ENCODE results near the gene TRAPPC12.
"Not testable (repeated sequence)": the region's sequence is repeated elsewhere in the genome, so short reads cannot be mapped to it uniquely, and the experiment has no call there.

Gene TRAPPC12

DNA sequence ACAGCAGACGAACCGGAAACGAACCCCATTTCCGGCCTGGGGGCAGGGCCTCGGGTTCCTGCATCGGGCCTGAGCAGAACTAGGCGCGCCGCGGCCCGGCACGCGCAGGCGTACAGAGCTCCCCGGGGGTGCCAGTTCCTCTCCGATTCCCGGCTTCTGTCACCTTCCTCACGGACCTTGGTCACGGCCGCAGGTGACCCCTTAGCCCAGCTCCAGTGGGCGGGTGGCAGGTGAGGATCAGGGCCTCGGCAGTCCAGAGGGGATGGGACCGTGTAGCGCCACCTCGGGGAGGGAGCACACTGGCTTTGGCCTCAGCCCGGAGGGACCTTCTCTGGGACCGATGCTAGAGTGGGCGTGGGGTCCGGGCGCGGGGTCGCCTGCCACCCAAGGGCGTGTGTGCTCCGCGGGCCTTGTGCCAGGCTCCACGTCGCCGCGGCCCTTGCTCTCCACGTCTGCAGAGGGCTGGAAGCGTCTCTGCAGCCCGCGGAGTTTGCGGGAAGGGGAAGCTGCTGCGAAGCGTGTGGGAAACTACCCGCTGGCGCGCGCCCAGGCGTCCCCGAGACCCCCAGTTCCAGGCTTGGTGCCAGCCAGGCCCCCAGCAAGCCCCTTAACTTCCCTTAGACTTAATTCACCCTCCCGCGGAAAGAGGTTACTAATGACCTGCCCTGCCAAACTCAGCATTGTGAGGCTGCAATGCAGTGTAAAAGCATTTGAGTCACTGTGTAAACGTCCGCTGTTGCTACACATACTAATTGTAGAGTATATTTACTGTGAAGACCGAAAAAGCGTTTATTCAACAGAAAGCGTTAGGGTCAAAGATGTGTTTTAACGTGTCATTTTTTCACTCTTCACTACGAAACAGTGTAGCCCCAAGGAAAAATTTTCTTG is at the start of gene TRAPPC12:
TRAPPC12 (plus strand) TSS at position 48 of the 888 bp plus-strand sequence. CDS start 7,930 bp downstream, outside the sequence.
- DNase-seq (ENCODE audit: low spot score), result peak; percentile 92

DNA sequence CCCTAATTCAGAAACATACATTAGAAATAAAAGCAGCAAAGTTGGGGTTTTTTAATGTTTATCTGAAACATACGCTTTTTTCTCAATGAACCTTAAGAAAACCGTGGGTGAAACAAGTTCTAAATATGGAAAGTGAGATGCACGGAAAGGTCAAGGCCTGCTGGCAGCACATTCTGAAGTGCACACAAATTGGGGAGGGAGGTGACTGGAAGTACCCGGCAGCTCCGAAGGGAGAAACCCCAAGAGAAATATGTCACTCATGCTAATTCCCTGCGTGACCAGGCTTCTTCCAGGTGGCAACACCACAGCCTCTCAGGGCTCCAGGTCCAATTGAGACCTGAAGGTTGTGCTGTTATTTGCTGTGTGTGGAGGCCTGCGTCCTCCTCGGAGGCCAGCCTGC is 47.4 kb upstream of the TRAPPC12 start:
- no peak for DNase-seq (ENCODE audit: low spot score)

DNA sequence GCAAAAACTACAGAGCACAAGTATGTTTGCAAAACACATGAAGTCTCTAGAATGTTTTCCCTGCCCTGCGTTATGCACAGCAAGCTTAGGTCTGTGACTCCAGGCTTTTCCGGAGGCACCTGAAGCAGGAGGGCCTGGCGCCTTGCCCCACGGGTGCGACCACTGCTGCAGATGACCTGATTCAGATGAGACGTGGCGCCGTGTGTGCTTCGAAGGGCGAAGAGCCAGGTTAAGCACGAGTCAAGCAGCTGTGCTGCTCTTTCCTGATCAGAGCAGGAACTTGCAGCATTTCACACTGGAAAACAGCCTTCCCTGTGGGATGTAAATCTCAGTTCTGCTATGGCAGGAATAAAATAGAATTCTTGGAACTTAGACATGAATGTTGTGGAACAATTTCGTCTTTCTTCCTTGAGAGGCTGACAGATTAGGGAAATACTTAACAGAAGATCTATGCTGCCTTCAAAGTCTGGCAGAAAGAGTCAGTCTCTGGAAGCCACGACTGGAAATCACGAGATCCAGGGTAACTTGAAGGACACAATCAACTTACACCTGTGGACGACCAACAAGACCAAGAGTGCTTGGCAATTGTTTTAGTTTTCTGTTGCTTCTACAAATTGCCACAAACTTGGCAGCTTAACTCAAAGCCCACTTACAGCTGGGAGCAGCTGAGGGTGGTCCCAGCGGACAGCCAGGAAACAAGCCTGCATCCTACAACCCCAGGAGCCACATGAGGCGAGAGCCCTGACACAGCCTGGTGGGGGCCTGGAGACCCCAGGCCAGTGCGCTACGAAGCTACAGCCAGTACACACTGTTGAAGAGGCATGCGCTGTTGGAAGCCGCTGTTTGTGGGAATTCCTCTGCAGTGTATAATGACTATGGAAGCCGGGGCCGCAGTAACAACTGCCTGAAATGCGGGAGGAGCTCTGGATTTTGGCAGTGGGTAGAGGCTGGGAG is 44.8 kb upstream of the TRAPPC12 start:
- no peak for DNase-seq (ENCODE audit: low spot score)

DNA sequence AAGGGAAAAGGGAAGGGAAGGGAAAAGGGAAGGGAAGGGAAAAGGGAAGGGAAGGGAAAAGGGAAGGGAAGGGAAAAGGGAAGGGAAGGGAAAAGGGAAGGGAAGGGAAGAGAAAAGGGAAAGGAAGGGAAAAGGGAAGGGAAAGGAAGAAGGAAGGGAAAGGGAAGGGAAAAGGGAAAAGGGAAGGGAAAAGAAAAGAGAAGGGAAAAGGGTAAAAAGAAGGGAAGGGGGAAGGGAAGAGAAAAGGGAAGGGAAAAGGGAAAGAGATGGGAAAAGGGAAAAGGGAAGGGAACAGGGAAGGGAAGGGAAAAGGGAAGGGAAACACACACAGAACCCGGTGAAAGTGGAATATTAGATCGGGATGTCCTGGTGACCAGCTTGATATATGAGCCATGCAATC is 42.6 kb upstream of the TRAPPC12 start:
- DNase-seq (ENCODE audit: low spot score), result no peak

DNA sequence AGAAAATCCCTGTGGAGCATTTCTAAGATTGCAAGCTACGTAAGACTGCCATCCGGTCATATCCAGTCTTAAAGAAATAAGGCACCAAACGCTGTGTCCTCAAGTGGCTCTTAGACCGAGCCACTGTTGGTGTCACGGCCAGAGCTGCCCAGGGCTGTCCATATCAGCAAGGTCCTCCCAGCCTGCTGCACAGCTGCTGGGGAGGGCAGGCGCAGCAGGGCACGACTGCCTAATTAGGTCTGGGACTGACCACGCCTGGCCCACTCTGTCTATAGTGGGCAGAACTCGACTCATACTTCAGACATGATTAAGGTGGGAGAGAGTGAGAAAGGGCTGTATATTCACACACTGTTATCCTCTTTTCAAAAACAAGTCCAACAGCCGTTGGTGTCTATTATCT is 41.2 kb upstream of the TRAPPC12 start:
- no peak for DNase-seq (ENCODE audit: low spot score)

DNA sequence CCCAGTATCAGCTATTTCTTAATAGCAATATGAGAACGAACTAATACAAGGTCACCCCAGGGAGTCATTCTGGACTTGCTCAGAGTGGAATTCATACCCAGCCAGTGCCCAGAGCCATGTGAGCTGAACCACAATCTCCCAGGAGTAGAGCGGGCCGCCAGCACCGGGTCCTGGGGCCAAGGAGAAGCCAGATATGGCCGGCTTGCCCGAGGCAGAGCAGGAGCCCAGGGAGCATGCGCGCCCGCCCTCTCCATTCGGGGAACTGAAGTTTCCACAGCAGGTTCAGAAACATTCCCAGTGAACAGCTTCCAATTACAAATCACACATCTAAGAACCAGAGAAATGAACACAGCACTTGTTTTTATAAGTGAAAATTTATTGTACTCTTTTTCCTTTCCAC is 39.4 kb upstream of the TRAPPC12 start:
- DNase-seq (ENCODE audit: low spot score), result no peak

DNA sequence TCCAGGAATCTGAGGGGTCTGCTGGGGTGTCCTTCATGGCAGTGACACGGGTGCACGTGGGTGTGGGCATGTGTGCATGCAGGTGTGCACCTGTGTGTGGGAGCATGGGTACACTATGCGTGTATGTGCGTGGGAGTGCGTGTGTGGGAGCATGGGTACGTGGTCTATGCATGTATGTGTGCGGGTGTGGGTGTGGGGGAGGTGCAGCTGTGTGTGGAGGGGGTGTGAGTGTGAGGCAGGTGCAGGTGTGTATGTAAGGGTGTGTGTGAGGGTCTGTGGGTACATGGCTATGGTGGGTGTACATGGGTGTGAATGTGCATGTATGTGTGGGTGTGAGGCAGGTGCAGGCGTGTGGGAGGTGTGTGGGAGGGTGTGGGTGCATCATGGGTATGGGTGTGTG is 38.2 kb upstream of the TRAPPC12 start:
- no peak for DNase-seq (ENCODE audit: low spot score)

DNA sequence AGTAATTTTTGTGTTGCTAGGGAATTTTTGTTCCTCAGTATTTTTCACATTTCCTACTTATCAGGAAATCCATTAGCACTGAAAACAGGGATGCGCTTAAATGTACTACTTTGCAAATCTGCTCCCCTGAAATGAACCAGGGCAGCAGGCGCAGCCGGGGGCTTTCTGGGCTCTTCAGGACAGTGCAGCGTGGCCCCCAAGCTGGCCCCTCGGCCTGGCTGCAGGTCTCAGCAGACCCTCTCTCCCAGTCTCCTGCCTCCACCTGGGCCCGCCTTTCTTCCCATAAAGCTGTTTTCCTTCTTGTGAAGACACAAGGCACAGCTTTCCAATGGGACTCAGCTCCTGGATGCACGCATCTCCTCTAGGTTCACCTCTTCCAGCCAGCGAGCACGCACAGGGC is 37.2 kb upstream of the TRAPPC12 start:
- no peak for DNase-seq (ENCODE audit: low spot score)

DNA sequence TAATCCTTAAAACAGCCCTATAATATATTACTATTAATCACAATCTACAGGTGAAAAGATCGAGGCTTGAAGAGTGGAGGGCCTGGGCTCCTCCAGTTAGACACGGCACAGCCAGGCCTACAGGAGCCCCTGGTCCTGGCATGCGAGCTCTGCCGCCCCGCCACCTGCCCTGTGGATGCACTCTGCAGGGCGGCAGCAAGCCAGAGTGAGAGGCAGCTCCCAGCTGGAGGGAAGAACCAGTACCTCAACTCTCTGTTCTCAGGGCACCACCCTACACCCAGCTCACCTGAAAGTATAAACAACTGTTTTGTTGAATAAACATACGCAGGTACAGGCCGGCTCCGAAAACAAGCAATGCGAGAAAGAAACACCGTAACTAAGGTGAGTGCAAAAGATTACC is 36.5 kb upstream of the TRAPPC12 start:
- DNase-seq (ENCODE audit: low spot score), result no peak

DNA sequence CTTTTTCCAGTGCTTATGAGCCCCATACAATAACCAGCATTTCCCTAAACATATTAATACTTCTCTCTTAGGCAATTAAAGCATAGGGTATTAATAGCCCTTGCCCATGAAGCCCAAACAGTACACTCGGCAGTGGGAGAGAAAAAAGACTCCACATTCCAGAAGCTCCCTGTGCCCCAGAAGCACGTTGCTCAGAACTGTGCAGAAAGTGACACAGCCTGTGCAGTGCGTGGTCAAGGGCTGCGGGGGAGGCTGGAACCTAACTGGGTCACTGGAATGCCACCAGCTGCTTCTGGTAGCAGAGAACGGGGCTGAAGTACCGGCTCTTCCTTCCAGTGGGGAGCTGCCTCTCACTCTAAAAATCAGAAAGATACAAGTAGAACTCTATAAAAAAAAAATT is 34.6 kb upstream of the TRAPPC12 start:
- no peak for DNase-seq (ENCODE audit: low spot score)

DNA sequence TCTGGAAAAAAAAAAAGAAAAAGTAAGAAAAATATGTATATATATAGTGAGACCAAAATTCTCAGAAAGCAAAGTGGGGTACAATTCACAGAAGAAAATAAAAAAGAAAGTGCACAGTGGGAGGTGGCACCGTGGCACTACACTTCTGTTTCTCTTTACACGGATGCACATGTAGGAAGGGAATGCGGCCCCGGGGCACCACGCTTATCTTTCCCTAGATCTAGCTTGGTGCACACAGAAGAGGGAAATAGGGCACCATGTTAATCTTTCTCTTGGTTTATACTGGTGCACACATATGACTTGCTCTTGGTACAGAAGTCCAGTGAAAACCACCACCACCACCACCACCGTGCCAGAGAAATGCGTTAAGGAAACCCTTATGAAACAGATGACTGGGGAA is 33.9 kb upstream of the TRAPPC12 start:
- no peak for DNase-seq (ENCODE audit: low spot score)

DNA sequence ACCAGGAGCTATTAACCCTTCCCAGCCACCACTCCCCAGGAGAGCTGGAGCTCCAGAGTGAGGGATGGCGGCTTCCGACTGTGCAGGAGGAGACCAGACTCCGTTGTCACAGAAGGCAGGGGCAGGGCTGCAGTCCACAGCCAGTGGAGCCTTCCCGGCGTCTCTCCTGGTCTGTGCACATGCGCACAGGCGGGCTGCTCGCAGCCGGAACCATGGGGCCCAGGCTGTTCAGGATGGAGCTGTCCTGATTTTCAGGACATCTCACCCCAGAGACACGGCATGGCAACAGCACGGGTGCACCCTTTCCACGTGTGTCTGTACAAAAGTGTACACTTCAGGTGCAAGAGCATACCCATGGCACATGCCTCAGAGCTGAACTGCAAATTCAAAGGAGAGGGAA is 30.7 kb upstream of the TRAPPC12 start:
- peak; percentile 49 for DNase-seq (ENCODE audit: low spot score)

DNA sequence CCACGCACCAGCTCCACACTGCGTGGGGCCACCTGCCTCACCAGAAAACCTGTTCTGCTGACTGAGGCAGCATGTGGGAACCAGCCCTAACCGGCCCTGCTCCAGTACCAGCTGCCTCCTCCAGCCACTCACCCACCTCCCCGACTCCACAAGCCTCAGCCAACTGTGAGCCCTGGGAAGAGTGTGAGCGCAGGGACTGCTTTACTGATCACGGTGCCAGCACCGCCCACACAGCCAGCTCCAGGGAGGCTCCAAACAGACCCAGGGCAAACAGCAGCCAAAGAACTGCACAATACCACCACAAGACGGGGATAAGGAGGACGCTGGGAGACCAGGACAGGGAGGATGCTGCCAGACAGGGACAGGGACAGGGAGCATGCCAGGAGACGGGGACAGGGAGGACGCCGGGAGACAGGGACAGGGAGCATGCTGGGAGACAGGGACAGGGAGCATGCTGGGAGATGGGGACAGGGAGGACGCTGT is 30.2 kb upstream of the TRAPPC12 start:
- peak; percentile 33 for DNase-seq (ENCODE audit: low spot score)

DNA sequence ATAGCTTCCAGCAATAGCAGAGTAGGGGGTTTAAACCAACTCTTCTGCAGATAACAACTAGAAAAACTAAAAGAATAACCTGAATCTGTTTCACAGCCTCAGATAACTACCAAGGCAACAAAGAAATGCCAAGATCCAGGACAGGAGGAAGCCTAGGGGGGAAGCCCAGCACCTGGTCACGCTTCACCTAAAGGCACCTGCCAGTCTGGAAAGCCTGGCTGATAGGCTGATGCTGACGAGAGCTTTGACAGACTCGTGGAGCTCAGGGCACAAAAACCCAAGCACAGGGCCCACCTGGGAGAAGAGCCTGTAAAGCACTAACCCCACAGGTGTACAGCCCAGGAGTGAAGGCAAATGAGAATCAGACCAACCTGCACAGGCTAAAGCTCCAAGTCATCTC is 24.5 kb upstream of the TRAPPC12 start:
- DNase-seq (ENCODE audit: low spot score), result no peak

DNA sequence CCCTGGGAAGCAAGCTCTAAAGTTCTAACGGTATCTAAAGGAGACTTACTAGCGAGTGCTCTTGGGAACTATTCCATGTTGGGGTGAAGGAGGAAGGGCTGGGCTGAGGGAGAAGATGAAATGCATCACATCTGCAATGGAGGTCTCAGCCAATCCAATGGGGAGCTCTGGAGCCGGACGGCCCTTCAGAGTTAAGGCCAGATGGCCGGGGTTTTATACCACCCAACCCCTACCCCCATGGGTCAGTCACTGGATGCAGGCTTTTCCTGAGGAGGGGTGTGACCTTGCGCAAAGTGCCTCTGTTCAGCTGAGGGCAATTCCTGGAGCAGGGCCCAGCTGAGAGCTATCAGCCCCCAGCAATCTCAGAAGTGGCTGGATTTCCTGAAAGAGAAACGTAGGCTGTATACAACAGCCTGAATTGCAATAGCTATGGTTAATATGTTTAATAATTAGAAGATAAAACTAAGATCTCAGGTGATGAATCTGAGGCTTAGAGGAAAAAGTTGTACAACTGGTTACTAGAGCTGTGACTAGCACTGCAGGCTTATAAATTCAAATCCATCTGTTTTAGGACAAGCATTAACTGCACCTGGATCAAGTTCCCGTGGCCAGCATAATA is 23.4 kb upstream of the TRAPPC12 start:
- peak; percentile 12 for DNase-seq (ENCODE audit: low spot score)

DNA sequence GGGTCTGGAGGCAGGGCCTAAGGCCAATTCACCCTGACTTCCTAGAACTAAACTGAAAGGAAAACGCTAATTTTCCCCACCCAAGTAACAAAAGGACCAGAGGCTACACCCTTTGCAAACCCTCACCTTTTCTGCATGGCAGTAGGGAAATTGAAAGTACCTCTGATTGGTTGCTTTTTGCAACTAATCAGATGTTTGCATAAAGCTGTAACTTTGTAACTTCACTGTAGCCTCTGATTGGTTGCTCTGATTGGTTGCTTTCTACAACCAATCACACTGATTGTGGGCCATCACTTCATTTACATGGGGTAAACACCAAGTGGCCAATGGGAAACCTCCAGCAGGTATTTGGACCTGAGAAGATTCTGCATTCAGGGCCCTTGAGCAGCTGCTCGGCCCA is 22.7 kb upstream of the TRAPPC12 start:
- peak; percentile 58 for DNase-seq (ENCODE audit: low spot score)

DNA sequence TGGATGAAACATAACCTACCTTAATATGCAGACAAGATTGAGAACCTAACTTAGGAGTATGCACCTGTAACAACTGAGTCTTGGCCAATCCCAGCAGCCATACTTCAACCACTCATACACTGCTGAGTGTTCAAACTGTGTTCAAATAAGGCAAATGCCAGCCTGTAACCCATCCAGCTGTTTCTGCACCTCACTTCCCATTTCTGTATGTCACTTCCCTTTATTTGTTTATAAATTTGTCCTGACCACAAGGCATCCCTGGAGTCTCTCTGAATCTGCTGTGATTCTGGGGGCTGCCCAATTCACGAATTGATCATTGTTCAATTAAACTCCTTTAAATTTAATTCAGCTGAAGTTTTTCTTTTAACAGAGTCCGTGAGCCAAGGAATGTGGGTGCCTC is 22.0 kb upstream of the TRAPPC12 start:
- not testable (repeated sequence) for DNase-seq (ENCODE audit: low spot score)

DNA sequence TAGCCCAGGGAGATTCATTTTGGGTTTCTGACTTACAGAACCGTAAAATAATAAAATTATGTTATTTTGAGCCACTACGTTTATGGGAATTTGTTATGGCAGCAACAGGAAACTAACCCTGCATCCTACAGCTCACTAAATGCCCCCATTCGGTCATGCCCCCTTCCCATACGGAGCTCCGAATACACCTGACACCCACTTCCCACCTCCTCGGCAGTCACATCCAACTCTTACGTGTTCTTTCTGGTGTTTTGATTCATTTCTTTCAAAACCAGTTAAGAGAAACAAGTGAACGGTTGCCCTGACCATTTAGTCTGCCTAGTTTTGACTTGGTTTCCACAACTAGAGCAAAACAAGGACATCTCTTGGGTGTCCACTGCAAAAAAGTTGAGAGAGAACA is 21.6 kb upstream of the TRAPPC12 start:
- no peak for DNase-seq (ENCODE audit: low spot score)

DNA sequence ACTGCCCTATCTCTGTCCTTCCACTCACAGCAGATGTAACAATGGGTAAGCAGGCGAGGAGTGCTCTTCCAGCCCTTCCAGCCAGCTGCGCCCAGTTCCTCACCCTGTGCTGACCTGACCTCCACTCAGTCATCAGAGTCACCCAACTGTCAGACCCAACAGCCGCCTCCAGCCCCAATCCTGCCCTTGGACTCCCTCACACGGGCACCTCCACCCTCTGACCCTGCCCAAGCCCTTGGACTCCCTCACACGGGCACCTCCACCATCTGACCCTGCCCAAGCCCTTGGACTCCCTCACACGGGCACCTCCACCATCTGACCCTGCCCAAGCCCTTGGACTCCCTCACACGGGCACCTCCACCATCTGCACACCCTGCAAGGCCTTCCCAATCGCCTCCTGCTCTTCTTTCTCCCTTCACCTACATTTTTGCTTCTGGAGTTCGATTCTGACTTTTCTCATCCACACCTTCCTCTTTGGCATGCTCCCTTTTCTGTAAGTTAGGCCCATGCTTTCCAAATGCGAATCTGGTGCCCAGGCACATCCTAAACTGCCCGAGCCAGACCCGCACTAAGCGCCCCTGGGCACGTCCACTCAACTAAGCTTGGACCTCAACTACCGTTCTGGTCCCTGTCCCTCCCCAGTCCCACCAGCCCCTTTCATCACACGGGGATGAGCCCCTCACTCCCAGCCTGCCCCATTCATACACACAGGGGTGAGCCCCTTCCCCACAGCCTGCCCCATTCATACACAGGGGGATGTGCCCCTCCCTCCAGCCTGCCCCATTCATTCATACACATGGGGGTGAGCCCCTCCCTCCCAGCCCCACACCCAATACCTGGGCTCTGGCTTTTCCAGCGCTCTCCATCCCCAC is 17.7 kb upstream of the TRAPPC12 start:
- no peak for DNase-seq (ENCODE audit: low spot score)

DNA sequence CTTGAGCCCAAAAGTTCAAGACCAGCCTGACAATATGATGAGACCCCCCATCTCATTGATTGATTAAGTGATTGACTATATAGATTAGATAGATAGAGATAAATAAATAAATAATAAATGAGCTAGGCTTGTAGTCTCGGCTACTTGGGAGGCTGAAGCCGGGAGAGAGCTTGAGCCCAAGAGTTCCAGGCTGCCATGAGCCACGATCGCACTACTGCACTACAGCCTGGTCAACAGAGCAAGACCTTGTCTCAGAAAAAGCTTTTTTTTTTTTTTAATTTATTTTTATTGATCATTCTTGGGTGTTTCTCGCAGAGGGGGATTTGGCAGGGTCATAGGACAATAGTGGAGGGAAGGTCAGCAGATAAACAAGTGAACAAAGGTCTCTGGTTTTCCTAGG is 14.3 kb upstream of the TRAPPC12 start:
- DNase-seq (ENCODE audit: low spot score), result no peak

DNA sequence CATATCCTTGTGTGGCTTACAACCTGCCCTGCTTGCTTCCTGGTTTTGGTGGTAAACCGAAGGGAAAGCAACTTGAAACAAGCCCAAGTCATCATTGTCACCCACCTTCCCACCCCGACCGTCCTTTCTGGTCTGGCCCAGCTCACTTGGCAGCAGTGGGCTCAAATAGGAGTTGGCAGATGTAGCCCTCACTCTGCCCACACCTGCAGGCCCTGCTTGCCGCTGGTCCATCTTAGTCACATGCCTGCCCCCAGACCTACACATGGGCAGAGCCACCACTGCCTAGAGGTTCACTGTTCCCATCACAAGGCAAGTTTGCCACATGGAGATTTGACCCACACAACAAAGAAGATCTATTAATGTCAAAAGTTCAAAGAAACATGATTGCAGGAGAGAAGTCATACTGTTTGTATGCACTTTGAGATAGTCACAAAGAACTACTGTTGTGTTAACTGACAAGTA is 11.2 kb upstream of the TRAPPC12 start:
- DNase-seq (ENCODE audit: low spot score), result no peak

Data from kidney tubule cell (primary cell).